NCI-H2081 treated with DMSO at 0.1 percent for 48 hours (cell line): Measurements from ENCODE around the gene DYNAP.

Experiments used
- DNase-seq: peaks from one replicate; lab custom pipeline; 2025; lab: John Stamatoyannopoulos, UW

Gene DYNAP

GRCh38 chr18:54636217-54636616 lies 45.2 kb downstream of the DYNAP start:
- no peak for DNase-seq

DNA sequence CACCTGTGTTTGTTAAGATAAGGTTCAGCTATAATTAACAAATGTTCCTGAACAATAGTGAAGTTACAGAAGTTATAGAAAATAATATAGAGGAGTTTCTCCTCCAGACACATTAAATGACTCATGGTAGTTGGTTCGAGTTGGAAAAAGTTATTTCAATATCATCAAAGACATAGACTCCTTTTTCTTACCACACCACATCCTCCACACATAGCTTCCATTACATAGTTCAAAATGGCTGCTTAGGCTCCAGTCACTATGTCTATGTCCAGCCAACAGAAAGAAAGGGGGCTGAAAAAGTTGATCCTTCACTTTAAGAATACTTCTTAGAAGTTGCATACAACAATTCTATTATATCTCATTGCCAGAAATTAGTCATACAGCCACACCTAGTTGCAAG lies 50.7 kb downstream of the DYNAP start:
- DNase-seq: no peak

DNA sequence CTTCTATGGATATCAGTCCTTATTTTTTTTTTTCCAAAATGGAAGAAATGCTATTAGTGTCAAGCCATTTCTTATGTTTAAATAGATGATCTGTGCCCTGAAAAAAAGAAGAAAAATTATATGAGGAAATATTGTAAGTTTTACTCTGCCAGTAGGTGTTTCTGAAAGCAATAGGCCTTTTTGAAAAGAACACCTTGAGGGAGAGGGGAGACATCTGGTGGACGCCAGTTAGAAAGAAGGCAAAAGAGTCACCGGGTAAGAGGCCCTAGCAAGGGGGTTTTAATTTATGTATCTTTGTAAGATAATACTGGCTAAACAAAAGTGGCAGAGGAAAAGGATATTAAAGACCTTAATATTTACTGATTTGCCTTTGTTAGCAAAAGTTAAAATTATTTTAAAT lies 56.1 kb downstream of the DYNAP start:
- no peak for DNase-seq
